H1 (cell line): ENCODE results near the gene ADAMTS9. TPM values are rescaled to one million over a fixed set of nuclear protein-coding genes. Genes with fewer than 3 reads are reported as not detected.

Experiments used
- CTCF ChIA-PET: fragments of 300-600 bp; sonication (Branson Sonifier 250); formaldehyde crosslinking; loops from one replicate; lab custom pipeline; 2021; ENCODE audit not compliant: partially characterized antibody; lab: Charles Lee
- POLR2A ChIA-PET: fragments of 300-600 bp; sonication (Branson Sonifier 250); formaldehyde crosslinking; loops from one replicate; lab custom pipeline; 2021; ENCODE audit warnings: inconsistent platforms; ENCODE audit not compliant: partially characterized antibody; lab: Charles Lee
- DNase-seq, 2 experiments: peaks; one replicate each; pipeline versions ENCODE4 v3.0.0 to v3.0.0-alpha.2; 2010 to 2022; ENCODE audit warnings: low spot score in 2 of 2, low read depth in 1 of 2, mixed read lengths in 1 of 2
- FAIRE-seq: peaks from 2 replicates; lab custom pipeline; 2011; peaks lifted over from hg19 to GRCh38; lab: Jason Lieb, UNC
- H2AFZ ChIP-seq: 2 replicates; pipeline ENCODE4 v1.8.1; 2012; ENCODE audit warnings: low read length, inconsistent platforms
- H2AK5ac ChIP-seq: 2 replicates; pipeline ENCODE4 v1.6.1; 2013; ENCODE audit warnings: low read depth, low read length
- H2BK120ac ChIP-seq: replicated peaks from 2 replicates; pipeline ENCODE3; 2013; ENCODE audit warnings: low read depth, low read length, inconsistent platforms
- H2BK12ac ChIP-seq: 2 replicates; pipeline ENCODE4 v1.6.1; 2013; ENCODE audit warnings: low read depth, low read length
- H2BK15ac ChIP-seq: 2 replicates; pipeline ENCODE4 v1.6.1; 2013; ENCODE audit warnings: low read length
- H2BK20ac ChIP-seq: 2 replicates; pipeline ENCODE4 v1.6.1; 2013; ENCODE audit warnings: low read length
- H2BK5ac ChIP-seq: 2 replicates; pipeline ENCODE4 v1.6.1; 2013; ENCODE audit warnings: low read depth, low read length
- H3K14ac ChIP-seq: 2 replicates; pipeline ENCODE4 v1.6.1; 2013; ENCODE audit warnings: inconsistent platforms; ENCODE audit not compliant: insufficient read length
- H3K18ac ChIP-seq: 2 replicates; pipeline ENCODE4 v1.6.1; 2013; ENCODE audit warnings: low read length; ENCODE audit errors: extremely low read depth
- H3K23ac ChIP-seq: 2 replicates; pipeline ENCODE4 v1.6.1; 2013; ENCODE audit warnings: inconsistent platforms; ENCODE audit not compliant: insufficient read length
- H3K23me2 ChIP-seq: 2 replicates; pipeline ENCODE4 v1.6.1; 2013; ENCODE audit warnings: low read depth, low read length
- H3K27ac ChIP-seq: 2 replicates; pipeline ENCODE4 v1.6.1; 2011; ENCODE audit warnings: low read depth, low read length, inconsistent platforms
- H3K27me3 ChIP-seq, 4 experiments: replicated peaks in 1 of 4; 1 replicate in 1 of 4; 2 replicates in 3 of 4; pipeline versions ENCODE4 v1.6.1 to v1.8.1; 2011 to 2013; ENCODE audit warnings: low read length in 3 of 4, mild to moderate bottlenecking in 3 of 4, inconsistent platforms in 2 of 4, mixed read lengths in 2 of 4, moderate library complexity in 1 of 4; ENCODE audit not compliant: control insufficient read depth in 3 of 4, insufficient read depth in 3 of 4; ENCODE audit errors: extremely low read depth in 1 of 4
- H3K36me3 ChIP-seq, 4 experiments: 2 replicates each; pipeline versions ENCODE4 v1.6.1 to v1.8.1; 2011 to 2013; ENCODE audit warnings: mild to moderate bottlenecking in 4 of 4, low read length in 3 of 4, moderate library complexity in 2 of 4, control low read depth in 1 of 4, inconsistent platforms in 1 of 4; ENCODE audit not compliant: insufficient read depth in 4 of 4, control insufficient read depth in 2 of 4
- H3K4ac ChIP-seq: replicated peaks from 2 replicates; pipeline ENCODE3; 2013; ENCODE audit warnings: low read length, low read depth, mixed read lengths, inconsistent platforms; ENCODE audit not compliant: insufficient read length
- H3K4me1 ChIP-seq, 4 experiments: replicated peaks in 1 of 4; 1 replicate in 1 of 4; 2 replicates in 3 of 4; pipeline versions ENCODE4 v1.6.1 to v1.8.1; 2011 to 2013; ENCODE audit warnings: low read length in 3 of 4, inconsistent platforms in 2 of 4, mixed read lengths in 1 of 4; ENCODE audit not compliant: insufficient read depth in 4 of 4, control insufficient read depth in 3 of 4
- H3K4me2 ChIP-seq, 2 experiments: 2 replicates each; pipeline versions ENCODE4 v1.6.1 to v1.8.1; 2011 to 2013; ENCODE audit warnings: low read depth in 2 of 2, low read length in 2 of 2, control low read depth in 1 of 2, inconsistent platforms in 1 of 2, mild to moderate bottlenecking in 1 of 2; ENCODE audit not compliant: insufficient read depth in 1 of 2
- H3K4me3 ChIP-seq, 4 experiments: fragments of 200-600, 300-600 bp in 1 of 4; sonication (generic), shearing (Covaris generic), sonication (Bioruptor Twin) in 1 of 4; 2 replicates each; pipeline versions ENCODE4 v1.5.1 to v1.8.1; 2011 to 2016; ENCODE audit warnings: low read length in 4 of 4, low read depth in 3 of 4, control low read depth in 2 of 4, inconsistent platforms in 2 of 4, mild to moderate bottlenecking in 2 of 4, mixed read lengths in 1 of 4, moderate library complexity in 1 of 4; ENCODE audit not compliant: insufficient read depth in 2 of 4; ENCODE audit errors: extremely low read depth in 1 of 4
- H3K56ac ChIP-seq: replicated peaks from 2 replicates; pipeline ENCODE3; 2013; ENCODE audit warnings: low read depth, mild to moderate bottlenecking, mixed read lengths, low read length, inconsistent platforms; ENCODE audit not compliant: insufficient read length
- H3K79me1 ChIP-seq: 2 replicates; pipeline ENCODE4 v1.6.1; 2013; ENCODE audit warnings: low read depth, low read length, control low read depth
- H3K79me2 ChIP-seq, 2 experiments: 2 replicates each; pipeline versions ENCODE4 v1.6.1 to v1.8.1; 2012 to 2013; ENCODE audit warnings: low read length in 2 of 2, mild to moderate bottlenecking in 2 of 2, inconsistent platforms in 1 of 2; ENCODE audit not compliant: insufficient read depth in 2 of 2, control insufficient read depth in 1 of 2
- H3K9ac ChIP-seq, 4 experiments: replicated peaks in 1 of 4; 1 replicate in 1 of 4; 2 replicates in 3 of 4; pipeline versions ENCODE4 v1.6.1 to v1.8.1; 2011 to 2013; ENCODE audit warnings: low read depth in 3 of 4, low read length in 3 of 4, control low read depth in 2 of 4, mild to moderate bottlenecking in 2 of 4, moderate library complexity in 2 of 4, inconsistent platforms in 1 of 4; ENCODE audit errors: extremely low read depth in 1 of 4
- H3K9me3 ChIP-seq, 2 experiments: 2 replicates each; pipeline versions ENCODE4 v1.6.1 to v1.8.1; 2012 to 2013; ENCODE audit warnings: mild to moderate bottlenecking in 2 of 2, moderate library complexity in 2 of 2, control low read depth in 1 of 2, inconsistent platforms in 1 of 2, low read depth in 1 of 2, low read length in 1 of 2, mixed read lengths in 1 of 2; ENCODE audit not compliant: insufficient read depth in 2 of 2
- H4K20me1 ChIP-seq, 2 experiments: replicated peaks in 1 of 2; 2 replicates each; pipeline versions ENCODE3 to v1.8.1; 2011 to 2013; ENCODE audit warnings: inconsistent platforms in 2 of 2, low read length in 2 of 2, mild to moderate bottlenecking in 1 of 2; ENCODE audit not compliant: insufficient read depth in 2 of 2, control insufficient read depth in 1 of 2
- H4K5ac ChIP-seq: 2 replicates; pipeline ENCODE4 v1.6.1; 2013; ENCODE audit warnings: low read length, low read depth, mixed read lengths, inconsistent platforms; ENCODE audit not compliant: insufficient read length
- H4K8ac ChIP-seq: 2 replicates; pipeline ENCODE4 v1.8.0; 2013; ENCODE audit warnings: mild to moderate bottlenecking, moderate library complexity, low read length, inconsistent platforms; ENCODE audit not compliant: insufficient read depth; ENCODE audit errors: extremely low read depth
- H4K91ac ChIP-seq: replicated peaks from 2 replicates; pipeline ENCODE3; 2013; ENCODE audit warnings: low read length, mixed read lengths, inconsistent platforms; ENCODE audit not compliant: insufficient read length
- ATF2 ChIP-seq: IDR thresholded peaks from 2 replicates; pipeline ENCODE4 v1.6.1; 2012; ENCODE audit warnings: low read length, inconsistent platforms
- POLR2A ChIP-seq, 2 experiments: IDR thresholded peaks; 1 replicate in 1 of 2; 2 replicates in 1 of 2; pipeline ENCODE4 v1.6.1; 2011; ENCODE audit warnings: low read depth in 2 of 2, low read length in 2 of 2, mild to moderate bottlenecking in 2 of 2; ENCODE audit errors: control extremely low read depth in 1 of 2
- RFX5 ChIP-seq: IDR thresholded peaks from 2 replicates; pipeline ENCODE4 v1.6.1; 2011; ENCODE audit warnings: low read depth, low read length, improper control_type of control experiment, borderline replicate concordance
- WGBS, 2 experiments: shearing (Covaris generic) in 1 of 2; methylation state at CpG; one replicate each; pipeline versions ENCODE4 v1.1.6 to v1.1.7; 2013 to 2015; ENCODE audit warnings: low lambda C conversion rate in 2 of 2, mixed read lengths in 2 of 2, inconsistent platforms in 1 of 2, low coverage in 1 of 2, missing lambda C conversion rate in 1 of 2; ENCODE audit not compliant: insufficient replicate concordance in 2 of 2, insufficient coverage in 1 of 2, insufficient read length in 1 of 2; ENCODE audit errors: extremely low coverage in 1 of 2, missing lambda C conversion rate in 1 of 2; 5-methylcytosine and 5-hydroxymethylcytosine counted together
- polyA plus RNA-seq, 7 experiments: library from polyadenylated mRNA; depleted of rRNA in 3 of 7; stranded (reverse) in 5 of 7; unstranded in 2 of 7; fragments of >200 nt in 5 of 7; fragments of 200-250 nt in 2 of 7; gene quantifications; 1 replicate in 5 of 7; 2 replicates in 1 of 7; 4 replicates in 1 of 7; pipeline versions ENCODE4 v1.2.1 to v1.2.3, GENCODE V29; 2011 to 2013; ENCODE audit warnings: missing spikeins in 2 of 7, mixed read lengths in 2 of 7
- total RNA-seq: library from RNA; stranded (reverse); fragmentation: NEBNext Ultra II Directional; extraction: Animal tissue kit (Norgen Biotek cat#: 25700); gene quantifications from 2 replicates; pipeline ENCODE4 v1.2.1, GENCODE V29; 2021

The ADAMTS9 gene
- total and polyA plus RNA-seq, 2 of the 8 experiments (the other 6 are each of a cell fraction or from before 2014, with no cell fraction given): 0.20 to 0.41 TPM

- Histone ChIP-seq H3K23ac (no peak overlapping the region), H2BK12ac (no peak overlapping the region), H3K14ac (no peak overlapping the region), H3K79me1 (no peaks in the 10 kb centered on the region), H2BK20ac (no peak overlapping the region), H3K27ac (no peak overlapping the region), H3K18ac (no peak overlapping the region), H4K5ac (no peak overlapping the region), H4K8ac (no peak overlapping the region), H2BK120ac (no peak overlapping the region), H3K4me1 (peaks cover 0 to 8% (median 6%) of the 10 kb centered on the region in 4 experiments; a peak in 3 of 7 replicates), H2AFZ (no peak overlapping the region), H3K9ac (no peak overlapping the region), H2BK15ac (no peak overlapping the region), H3K4me2 (no peak overlapping the region), H3K56ac (no peak overlapping the region), H3K79me2 (no peaks in the 10 kb centered on the region), H3K23me2 (no peaks in the 10 kb centered on the region), H4K20me1 (no peaks in the 10 kb centered on the region), H2BK5ac (no peak overlapping the region), H3K36me3 (no peaks in the 10 kb centered on the region), H2AK5ac (no peak overlapping the region), H3K27me3 (no peaks in the 10 kb centered on the region), H3K9me3 (no peaks in the 10 kb centered on the region), H3K4ac (no peak overlapping the region), H4K91ac (no peak overlapping the region), H3K4me3 (no peak overlapping the region)
- POLR2A ChIA-PET: no interaction called here
- WGBS, 2 experiments: 91% methylated on average over 3 of the region's 3 CpGs; no CpG with 5 or more reads in 1 of the 2 experiments
- CTCF ChIA-PET: interaction anchor here (1.7 kb wide), 1 partner anchor 12 kb away, joined by 6 read pairs; no protein-coding TSS in a partner anchor
- no peak for FAIRE-seq
- no peak for DNase-seq
- TF ChIP-seq POLR2A (IDR thresholded peaks at IDR 0.05; ENCODE audit: control extremely low read depth in 1 of 2, low read depth in 2 of 2, low read length in 2 of 2) (no peak), RFX5 (no peak), ATF2 (no peak)
These were observed 36.5 kb downstream of the ADAMTS9 start for GRCh38 chr3:64651303-64651702.
